Hepatocyte (in vitro differentiated cells): ENCODE data around the gene NEU3.

Experiments
- CTCF ChIP-seq: fragments of 200-600 bp; sonication (generic); IDR thresholded peaks from 2 replicates; pipeline ENCODE4 v1.5.1; 2016; ENCODE audit warnings: antibody characterized with exemption, mild to moderate bottlenecking; ENCODE audit not compliant: poor library complexity
- EZH2 ChIP-seq: fragments of 200-600 bp; sonication (generic); IDR thresholded peaks from 2 replicates; pipeline ENCODE4 v1.6.1; 2016; ENCODE audit warnings: antibody characterized with exemption, mild to moderate bottlenecking, borderline replicate concordance
- EZH2phosphoT487 ChIP-seq: fragments of 200-600 bp; sonication (generic); IDR thresholded peaks from one replicate; pipeline ENCODE4 v1.6.1; 2018; ENCODE audit warnings: antibody characterized with exemption, mild to moderate bottlenecking, low read depth, moderate library complexity; ENCODE audit not compliant: unreplicated experiment, severe bottlenecking

GRCh38 chr11:75035256-75035655 is 46.5 kb downstream of the NEU3 start:
- TF ChIP-seq CTCF (no peak), EZH2 (no peak), EZH2phosphoT487 (no peak)
